OCI-M1 (cell line): ENCODE results near the gene NPC1L1.
A peak's percentile ranks its signal among the peaks of the same experiment; 100 is the strongest.
"Not testable (repeated sequence)": the region's sequence is repeated elsewhere in the genome, so short reads cannot be mapped to it uniquely, and the experiment has no call there.

ENCODE experiments used
- DNase-seq: peaks from one replicate; lab custom pipeline; 2025; lab: John Stamatoyannopoulos, UW

NPC1L1 gene

GRCh38 chr7:44565795-44566559 lies 24.8 kb upstream of the NPC1L1 start:
- DNase-seq: peak; percentile 39

DNA sequence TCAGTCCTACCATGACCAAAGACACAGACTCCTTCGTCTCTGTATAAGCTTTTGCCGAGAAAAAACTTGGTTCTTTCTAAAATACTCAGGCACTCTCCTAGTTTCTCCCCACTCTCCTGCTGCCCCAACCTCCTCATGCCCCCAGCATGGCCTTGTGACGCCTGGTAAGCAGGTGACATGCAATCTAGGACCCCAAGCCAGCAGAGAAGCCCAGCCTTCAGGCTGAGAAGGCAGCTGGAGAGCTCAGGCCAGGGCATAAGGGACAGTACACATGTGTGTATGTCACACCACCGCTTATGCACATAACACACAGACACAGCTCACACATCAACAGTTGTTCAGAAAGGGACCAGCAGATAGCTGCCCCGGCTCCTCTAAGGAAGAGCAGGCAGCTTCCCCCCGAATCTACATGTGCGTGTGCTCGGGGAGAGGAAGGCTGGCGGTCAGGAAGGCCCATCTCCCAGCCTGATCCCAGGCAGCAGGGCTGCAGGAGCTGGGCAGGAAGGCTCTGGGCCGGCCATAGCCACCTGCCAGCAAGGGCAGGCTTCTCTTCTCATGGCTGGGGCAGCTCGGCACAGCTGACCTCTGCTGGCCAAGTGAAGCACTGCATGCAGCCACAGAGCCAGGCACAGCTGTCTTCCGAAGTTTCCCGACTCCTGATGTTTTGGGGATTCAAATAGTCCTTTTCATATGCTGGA lies 24.1 kb upstream of the NPC1L1 start:
- peak; percentile 59 for DNase-seq

DNA sequence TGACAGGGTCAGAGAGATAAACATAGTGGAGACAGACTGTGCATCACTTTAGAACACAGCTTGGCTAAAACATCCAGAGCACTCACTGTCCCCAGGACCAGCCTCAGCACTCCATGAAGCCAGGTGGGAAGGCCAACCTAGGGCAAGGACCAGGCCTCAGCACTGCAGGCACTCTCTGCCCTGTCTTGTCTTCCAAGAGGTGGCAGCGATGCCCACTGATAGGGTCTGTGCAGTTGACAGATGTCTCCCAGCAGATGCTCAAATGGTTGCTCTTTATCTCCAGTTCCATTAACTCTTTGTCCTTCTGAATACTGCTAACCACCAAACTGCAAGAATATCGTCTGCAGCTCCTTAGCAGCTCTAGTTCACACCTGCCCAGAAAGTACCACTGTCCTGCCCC lies 23.5 kb upstream of the NPC1L1 start:
- DNase-seq: no peak

- DNase-seq: no peak
Observed at GRCh38 chr7:44563171-44563679, 22.1 kb upstream of the NPC1L1 start.

- DNase-seq: not testable (repeated sequence)
Observed at GRCh38 chr7:44562622-44562962, 21.5 kb upstream of the NPC1L1 start.

GRCh38 chr7:44561962-44562621 lies 21.0 kb upstream of the NPC1L1 start:
- no peak for DNase-seq

DNA sequence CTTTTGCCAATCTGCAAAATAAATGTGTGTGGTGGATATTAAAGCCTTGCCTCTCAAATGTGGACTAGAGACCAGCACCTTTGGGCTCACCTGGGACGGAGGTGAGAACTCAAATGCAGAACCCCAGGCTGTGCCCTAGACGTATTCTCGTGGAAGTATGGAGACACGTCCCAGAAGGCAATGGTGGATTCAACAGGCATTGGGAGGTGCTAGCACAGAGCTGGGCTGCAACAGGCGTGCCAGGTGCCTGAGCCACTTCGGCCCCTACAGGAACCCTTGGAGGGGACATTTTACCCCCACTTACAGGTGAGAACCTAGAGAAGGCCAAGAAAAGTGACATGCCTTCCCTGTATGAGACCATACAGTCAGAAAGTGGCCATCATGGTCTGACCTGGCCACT lies 20.4 kb upstream of the NPC1L1 start:
- DNase-seq: no peak

GRCh38 chr7:44559485-44559884 lies 18.4 kb upstream of the NPC1L1 start:
- DNase-seq: no peak

- DNase-seq: no peak
Observed at GRCh38 chr7:44557485-44557884, 16.4 kb upstream of the NPC1L1 start.

- DNase-seq: no peak
Observed at GRCh38 chr7:44555350-44555749, 14.2 kb upstream of the NPC1L1 start.

DNA sequence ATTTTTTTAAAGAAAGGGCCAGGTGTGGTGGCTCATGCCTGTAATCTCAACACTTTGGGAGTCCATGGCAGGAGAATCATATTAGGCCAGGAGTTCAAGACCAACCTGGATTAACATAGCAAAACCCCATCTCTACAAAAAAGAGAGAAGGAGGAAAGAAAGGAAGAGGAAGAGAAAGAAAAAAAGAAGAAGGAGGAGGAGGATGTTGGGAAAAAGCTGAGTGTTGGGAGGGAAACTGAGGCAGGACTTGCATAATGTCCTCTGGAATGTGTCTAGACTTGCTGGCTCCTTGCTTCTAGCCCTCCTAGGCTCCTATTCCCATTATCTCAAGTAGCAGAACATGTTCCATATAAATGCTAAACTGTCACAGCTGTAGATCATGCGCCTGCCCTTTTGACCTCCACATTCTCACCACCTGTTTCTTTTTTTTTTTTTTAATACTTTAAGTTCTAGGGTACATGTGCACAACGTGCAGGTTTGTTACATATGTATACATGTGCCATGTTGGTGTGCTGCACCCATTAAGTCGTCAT lies 11.4 kb upstream of the NPC1L1 start:
- DNase-seq: not testable (repeated sequence)

- no peak for DNase-seq
Observed at GRCh38 chr7:44549457-44549856, 8.3 kb upstream of the NPC1L1 start.

DNA sequence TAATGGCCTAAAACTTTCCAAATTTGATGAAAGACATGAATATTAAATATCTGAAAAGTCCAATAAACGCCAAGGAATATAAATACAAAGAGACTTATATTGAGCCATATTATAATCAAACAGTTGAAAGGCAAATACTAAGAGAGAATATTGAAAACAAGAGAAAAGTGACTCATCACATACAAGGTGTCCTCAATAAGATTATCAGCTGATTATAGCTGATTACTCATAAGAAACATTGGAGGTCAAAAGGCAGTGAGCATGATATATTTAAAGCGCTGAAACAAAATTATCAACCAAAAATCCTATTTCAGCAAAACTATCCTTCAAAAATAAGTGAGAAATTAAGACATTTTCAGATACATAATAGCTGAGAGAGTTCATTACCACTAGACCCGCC lies 7.8 kb upstream of the NPC1L1 start:
- DNase-seq: no peak

DNA sequence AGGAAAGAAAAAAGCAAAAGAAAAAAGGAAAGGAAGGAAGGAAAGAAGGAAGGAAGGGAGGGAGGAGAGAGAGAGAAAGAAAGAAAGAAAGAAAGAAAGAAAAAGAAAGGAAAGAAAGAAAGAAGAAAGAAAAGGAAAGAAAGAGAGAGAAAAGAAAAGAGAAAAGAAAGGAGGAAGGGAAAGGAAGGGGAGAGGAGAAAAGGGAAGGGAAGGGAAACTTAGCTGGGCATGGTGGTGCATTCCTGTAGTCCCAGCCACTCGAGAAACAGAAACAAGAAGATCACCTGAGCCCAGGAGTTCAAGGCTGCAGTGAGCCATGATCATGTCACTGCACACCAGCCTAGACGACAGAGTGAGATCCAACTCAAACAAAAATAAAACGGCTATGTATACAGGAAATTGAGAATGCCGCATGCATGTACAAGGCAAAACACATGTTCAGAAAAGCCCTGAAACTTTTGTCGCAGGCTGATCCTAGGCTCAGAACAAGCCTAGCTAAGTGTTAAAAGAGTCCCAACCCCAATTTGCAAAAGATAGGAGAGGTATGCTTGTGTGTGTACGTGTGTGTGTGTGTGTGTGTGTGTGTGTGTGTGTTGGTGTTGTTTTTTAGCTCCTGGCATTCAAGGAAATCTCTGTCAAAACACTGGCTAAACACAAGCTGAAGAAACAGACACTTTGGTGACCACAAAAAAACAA lies 6.6 kb upstream of the NPC1L1 start:
- DNase-seq: no peak

- no peak for DNase-seq
Observed at GRCh38 chr7:44541876-44542610, 913 bp upstream of the NPC1L1 start.

- no peak for DNase-seq
Observed at GRCh38 chr7:44540592-44541027, 520 bp downstream of the NPC1L1 start.

DNA sequence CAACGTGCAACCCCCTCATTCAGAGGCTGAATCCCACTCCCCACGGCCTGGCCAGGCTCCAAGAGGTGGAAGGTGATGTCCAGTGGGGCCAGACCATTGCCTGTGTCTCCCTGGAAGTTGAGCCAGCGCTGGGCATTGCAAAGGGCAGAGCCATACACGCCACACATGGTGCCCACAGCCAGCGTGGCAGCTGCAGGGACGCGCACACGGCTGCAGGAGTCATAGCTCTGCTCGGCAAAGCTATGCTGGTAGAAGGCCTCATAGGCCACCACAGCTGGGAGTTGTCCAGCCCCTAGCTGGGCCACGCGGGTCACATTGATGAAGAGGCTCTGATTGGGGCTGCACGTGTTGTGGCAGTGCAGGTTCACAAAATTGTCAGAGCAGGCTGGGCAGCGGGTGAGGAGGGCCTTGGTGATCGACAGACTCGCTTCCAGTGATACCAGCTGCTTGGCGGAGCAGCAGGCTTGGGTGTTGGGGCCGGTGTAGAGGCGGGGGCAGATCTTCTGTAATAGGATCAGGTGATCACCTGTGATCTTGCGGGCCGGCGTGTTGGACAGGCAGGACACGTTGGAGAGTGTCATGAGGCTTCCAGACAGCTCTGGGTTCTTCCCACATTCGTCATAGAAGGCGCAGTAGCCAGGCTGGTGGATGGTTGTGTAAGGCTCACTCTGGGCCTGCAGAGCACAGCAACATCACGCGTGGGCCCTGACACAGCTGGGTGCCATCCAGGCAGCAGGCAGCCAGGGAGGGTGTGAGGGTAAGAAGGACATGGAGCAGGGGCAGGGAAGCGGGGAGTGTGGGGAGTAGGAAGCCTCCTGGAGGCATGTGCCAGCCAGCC lies 1.2 kb downstream of the NPC1L1 start:
- no peak for DNase-seq

GRCh38 chr7:44538798-44539668 lies 2.1 kb downstream of the NPC1L1 start:
- DNase-seq: no peak

- DNase-seq: no peak
Observed at GRCh38 chr7:44538093-44538797, 2.9 kb downstream of the NPC1L1 start.
